H9 (cell line): ENCODE measurements around the gene NFASC. TPM values are rescaled to one million over a fixed set of nuclear protein-coding genes. Genes with fewer than 3 reads are reported as not detected.

ENCODE experiments used
- DNase-seq: peaks from one replicate; pipeline ENCODE4 v3.0.0-alpha.2; 2017
- H2AFZ ChIP-seq: one replicate; pipeline ENCODE4 v1.6.1; 2013; ENCODE audit warnings: mild to moderate bottlenecking, low read length, control low read depth, moderate library complexity
- H2AK5ac ChIP-seq: 2 replicates; pipeline ENCODE4 v1.6.1; 2013; ENCODE audit warnings: low read length, control low read depth, mixed read lengths; ENCODE audit not compliant: insufficient read length
- H2BK120ac ChIP-seq: one replicate; pipeline ENCODE4 v1.6.1; 2013; ENCODE audit warnings: low read depth, mild to moderate bottlenecking, low read length, control low read depth, inconsistent platforms; ENCODE audit not compliant: poor library complexity, severe bottlenecking
- H2BK12ac ChIP-seq: 2 replicates; pipeline ENCODE4 v1.6.1; 2013; ENCODE audit warnings: low read length, control low read depth, mixed read lengths, low read depth; ENCODE audit not compliant: insufficient read length
- H2BK15ac ChIP-seq: 2 replicates; pipeline ENCODE4 v1.6.1; 2013; ENCODE audit warnings: low read depth, low read length, control low read depth
- H2BK20ac ChIP-seq: one replicate; pipeline ENCODE4 v1.6.1; 2013; ENCODE audit warnings: low read depth, mild to moderate bottlenecking, low read length, control low read depth, inconsistent platforms; ENCODE audit not compliant: poor library complexity, severe bottlenecking
- H2BK5ac ChIP-seq: 2 replicates; pipeline ENCODE4 v1.6.1; 2013; ENCODE audit warnings: low read length, control low read depth, mixed read lengths; ENCODE audit not compliant: insufficient read length
- H3K14ac ChIP-seq: 2 replicates; pipeline ENCODE4 v1.6.1; 2013; ENCODE audit warnings: low read length, control low read depth; ENCODE audit not compliant: insufficient read depth
- H3K18ac ChIP-seq: 2 replicates; pipeline ENCODE4 v1.6.1; 2013; ENCODE audit warnings: low read depth, mild to moderate bottlenecking, mixed read lengths, low read length, control low read depth; ENCODE audit not compliant: insufficient read length
- H3K23ac ChIP-seq: 2 replicates; pipeline ENCODE4 v1.6.1; 2013; ENCODE audit warnings: low read length, control low read depth, mixed read lengths, low read depth; ENCODE audit not compliant: insufficient read length
- H3K23me2 ChIP-seq: 2 replicates; pipeline ENCODE4 v1.6.1; 2013; ENCODE audit warnings: low read depth, mild to moderate bottlenecking, mixed read lengths, low read length, control low read depth; ENCODE audit not compliant: insufficient read length, poor library complexity, severe bottlenecking
- H3K27ac ChIP-seq: 2 replicates; pipeline ENCODE4 v1.5.1; 2013; ENCODE audit warnings: low read length, control low read depth, mixed read lengths, low read depth; ENCODE audit not compliant: insufficient read length
- H3K27me3 ChIP-seq: 2 replicates; pipeline ENCODE4 v1.6.1; 2013; ENCODE audit warnings: low read length, control low read depth, inconsistent platforms; ENCODE audit not compliant: insufficient read depth
- H3K4ac ChIP-seq: 2 replicates; pipeline ENCODE4 v1.6.1; 2013; ENCODE audit warnings: low read depth, mild to moderate bottlenecking, control low read depth, inconsistent platforms, low read length, moderate library complexity
- H3K4me1 ChIP-seq: 2 replicates; pipeline ENCODE4 v1.6.1; 2013; ENCODE audit warnings: low read length, control low read depth, inconsistent platforms; ENCODE audit not compliant: insufficient read depth
- H3K4me2 ChIP-seq: 2 replicates; pipeline ENCODE4 v1.6.1; 2013; ENCODE audit warnings: low read length, control low read depth, mixed read lengths; ENCODE audit not compliant: insufficient read length, insufficient read depth
- H3K56ac ChIP-seq: 2 replicates; pipeline ENCODE4 v1.6.1; 2013; ENCODE audit warnings: low read depth, mild to moderate bottlenecking, mixed read lengths, low read length, control low read depth; ENCODE audit not compliant: insufficient read length
- H3K79me1 ChIP-seq: 2 replicates; pipeline ENCODE4 v1.6.1; 2013; ENCODE audit warnings: low read depth, mild to moderate bottlenecking, moderate library complexity, low read length, control low read depth, inconsistent platforms; ENCODE audit not compliant: insufficient read depth, poor library complexity, severe bottlenecking
- H3K79me2 ChIP-seq: 2 replicates; pipeline ENCODE4 v1.6.1; 2013; ENCODE audit warnings: low read length, control low read depth, inconsistent platforms; ENCODE audit not compliant: insufficient read depth
- H3K9ac ChIP-seq: 2 replicates; pipeline ENCODE4 v1.6.1; 2013; ENCODE audit warnings: low read length, control low read depth, mixed read lengths; ENCODE audit not compliant: insufficient read length; ENCODE audit errors: extremely low read depth
- H3K9me3 ChIP-seq: one replicate; pipeline ENCODE4 v1.6.1; 2013; ENCODE audit warnings: low read depth, low read length, inconsistent platforms; ENCODE audit not compliant: control insufficient read depth
- H3T11ph ChIP-seq: one replicate; pipeline ENCODE4 v1.6.1; 2013; ENCODE audit warnings: mild to moderate bottlenecking, low read length, control low read depth, inconsistent platforms
- H4K20me1 ChIP-seq: one replicate; pipeline ENCODE4 v1.6.1; 2013; ENCODE audit not compliant: control insufficient read depth, insufficient read length, insufficient read depth
- H4K5ac ChIP-seq: 2 replicates; pipeline ENCODE4 v1.6.1; 2013; ENCODE audit warnings: low read depth, mild to moderate bottlenecking, mixed read lengths, low read length, control low read depth; ENCODE audit not compliant: insufficient read length
- H4K8ac ChIP-seq: replicated peaks from 2 replicates; pipeline ENCODE4 v1.6.1; 2013; ENCODE audit warnings: low read length, control low read depth, mixed read lengths, low read depth; ENCODE audit not compliant: insufficient read length
- H4K91ac ChIP-seq: 2 replicates; pipeline ENCODE4 v1.6.1; 2013; ENCODE audit warnings: low read depth, mild to moderate bottlenecking, moderate library complexity, mixed read lengths, low read length, control low read depth; ENCODE audit not compliant: insufficient read length
- H3K27ac Mint-ChIP-seq, 3 experiments: 2 replicates in 2 of 3; 3 replicates in 1 of 3; pipeline ENCODE4 v1.8.0; 2020 to 2021; ENCODE audit warnings: mixed read lengths in 3 of 3, mild to moderate bottlenecking in 1 of 3, moderate library complexity in 1 of 3
- H3K27me3 Mint-ChIP-seq: 2 replicates; pipeline ENCODE4 v1.8.0; 2021; ENCODE audit warnings: low read depth, mild to moderate bottlenecking, moderate library complexity, mixed read lengths
- H3K36me3 Mint-ChIP-seq, 3 experiments: 2 replicates in 2 of 3; 3 replicates in 1 of 3; pipeline ENCODE4 v1.8.0; 2020 to 2021; ENCODE audit warnings: low read depth in 3 of 3, mixed read lengths in 3 of 3; ENCODE audit not compliant: insufficient read depth in 1 of 3
- H3K4me1 Mint-ChIP-seq, 2 experiments: 2 replicates each; pipeline ENCODE4 v1.8.0; 2020; ENCODE audit warnings: mixed read lengths in 2 of 2
- H3K4me3 Mint-ChIP-seq, 2 experiments: 2 replicates in 1 of 2; 3 replicates in 1 of 2; pipeline ENCODE4 v1.8.0; 2020 to 2021; ENCODE audit warnings: mild to moderate bottlenecking in 2 of 2, mixed read lengths in 2 of 2, moderate library complexity in 1 of 2
- H3K9me3 Mint-ChIP-seq, 2 experiments: 2 replicates in 1 of 2; 3 replicates in 1 of 2; pipeline ENCODE4 v1.8.0; 2020; ENCODE audit warnings: mild to moderate bottlenecking in 2 of 2, mixed read lengths in 2 of 2, moderate library complexity in 1 of 2
- CTCF ChIP-seq: fragments of 200-600 bp; sonication (generic); conservative IDR thresholded peaks from 3 replicates; pipeline ENCODE4 v1.8.0; 2021; ENCODE audit warnings: antibody characterized with exemption, mild to moderate bottlenecking
- WGBS: extraction: QIAGEN DNeasy Blood & Tissue Kit; methylation state at CpG from one replicate; pipeline ENCODE4 v1.1.7; 2013; ENCODE audit warnings: missing lambda C conversion rate, low lambda C conversion rate, mixed read lengths; ENCODE audit not compliant: insufficient read length; ENCODE audit errors: extremely low coverage; 5-methylcytosine and 5-hydroxymethylcytosine counted together
- total RNA-seq: library from RNA; stranded (reverse); gene quantifications from 2 replicates; pipeline ENCODE4 v1.2.1, GENCODE V29; 2021

The NFASC gene
- total RNA-seq, 1 experiment from 2014 or later = 5.0 TPM

DNA sequence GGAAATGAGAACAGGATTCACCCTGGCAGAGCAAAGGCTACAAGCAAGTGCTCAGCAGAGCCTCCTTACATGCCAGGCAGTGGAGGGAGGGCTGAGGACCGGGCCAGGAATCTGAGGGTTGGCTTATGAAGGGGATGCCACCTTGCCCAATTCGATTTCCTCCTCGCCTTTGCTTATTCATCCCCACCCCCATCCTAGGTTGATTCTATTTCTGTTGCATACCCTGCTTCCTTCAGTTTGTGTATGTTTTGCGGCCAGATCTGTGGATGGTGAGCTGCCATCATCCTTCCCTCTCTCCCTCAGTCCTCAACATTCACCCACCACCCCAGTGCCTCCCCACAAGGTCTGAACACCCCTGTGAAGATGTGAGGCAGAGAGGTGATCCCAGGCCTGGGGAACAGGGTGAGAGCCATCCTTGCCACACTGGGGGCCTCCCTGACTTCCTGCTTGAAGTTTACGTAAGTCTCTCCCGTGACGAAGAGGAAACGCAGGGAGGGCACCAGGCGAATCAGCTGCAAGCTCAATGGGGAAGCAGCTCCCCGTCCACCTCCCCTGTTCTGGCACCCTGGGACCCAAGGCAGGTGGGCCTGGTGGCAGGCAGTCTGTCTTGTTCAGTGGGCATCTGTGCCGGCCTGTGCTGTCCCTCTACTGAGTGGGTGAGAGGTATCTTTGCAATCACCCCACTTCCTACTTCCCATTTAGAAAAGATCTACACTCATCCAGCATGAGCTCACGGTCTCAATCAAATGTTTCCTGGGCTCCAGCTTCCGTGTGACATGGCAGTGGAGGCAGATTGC is 121.7 kb downstream of the NFASC start:
- Histone ChIP-seq H2AK5ac (no peak overlapping the region), H4K91ac (no peak overlapping the region), H4K5ac (no peak overlapping the region), H2BK120ac (no peak overlapping the region), H3K23ac (no peak overlapping the region), H3K79me1 (no peaks in the 10 kb centered on the region), H3K56ac (no peak overlapping the region), H3K4me1 (peaks cover 4% of the 10 kb centered on the region; the same call in 1 of the 2 replicates), H2AFZ (no peak overlapping the region), H2BK12ac (no peak overlapping the region), H3K9me3 (no peaks in the 10 kb centered on the region), H3T11ph (no peak overlapping the region), H3K4ac (no peak overlapping the region), H3K23me2 (no peaks in the 10 kb centered on the region), H2BK20ac (no peak overlapping the region), H4K8ac (no peak overlapping the region), H3K9ac (no peak overlapping the region), H3K14ac (no peak overlapping the region), H3K27ac (no peak overlapping the region), H3K18ac (no peak overlapping the region), H4K20me1 (no peaks in the 10 kb centered on the region), H3K4me2 (no peak overlapping the region), H2BK15ac (no peak overlapping the region), H2BK5ac (no peak overlapping the region), H3K79me2 (no peaks in the 10 kb centered on the region), H3K27me3 (no peaks in the 10 kb centered on the region)
- Mint-ChIP-seq H3K36me3 (peaks cover 0 to 1% (median 0%) of the 10 kb centered on the region in 3 experiments; a peak in 2 of 7 replicates), H3K27me3 (peaks cover 44% of the 10 kb centered on the region), H3K9me3 (no peaks in the 10 kb centered on the region; a peak in 1 of 5 replicates), H3K4me1 (peaks cover 47 to 50% of the 10 kb centered on the region in 2 experiments), H3K4me3 (no peak overlapping the region), H3K27ac (peak overlapping the region in 1 of 3 experiments; percentile 47; a peak in 1 of 7 replicates)
- TF ChIP-seq CTCF = no peak
- no peak for DNase-seq
- WGBS = no CpG with 5 or more reads among the region's 13 CpGs
